ENCODE data around the gene PYGB.
"Not testable (repeated sequence)": the region's sequence is repeated elsewhere in the genome, so short reads cannot be mapped to it uniquely, and the experiment has no call there.

The PYGB gene

GRCh38 chr20:25314497-25315417, 66.9 kb downstream of the PYGB start:
- no peak for DNase-seq (ENCODE audit: low read depth in 2 of 2)

GRCh38 chr20:25315418-25316210, 67.7 kb downstream of the PYGB start:
- no peak for DNase-seq (ENCODE audit: low read depth in 2 of 2)

DNA sequence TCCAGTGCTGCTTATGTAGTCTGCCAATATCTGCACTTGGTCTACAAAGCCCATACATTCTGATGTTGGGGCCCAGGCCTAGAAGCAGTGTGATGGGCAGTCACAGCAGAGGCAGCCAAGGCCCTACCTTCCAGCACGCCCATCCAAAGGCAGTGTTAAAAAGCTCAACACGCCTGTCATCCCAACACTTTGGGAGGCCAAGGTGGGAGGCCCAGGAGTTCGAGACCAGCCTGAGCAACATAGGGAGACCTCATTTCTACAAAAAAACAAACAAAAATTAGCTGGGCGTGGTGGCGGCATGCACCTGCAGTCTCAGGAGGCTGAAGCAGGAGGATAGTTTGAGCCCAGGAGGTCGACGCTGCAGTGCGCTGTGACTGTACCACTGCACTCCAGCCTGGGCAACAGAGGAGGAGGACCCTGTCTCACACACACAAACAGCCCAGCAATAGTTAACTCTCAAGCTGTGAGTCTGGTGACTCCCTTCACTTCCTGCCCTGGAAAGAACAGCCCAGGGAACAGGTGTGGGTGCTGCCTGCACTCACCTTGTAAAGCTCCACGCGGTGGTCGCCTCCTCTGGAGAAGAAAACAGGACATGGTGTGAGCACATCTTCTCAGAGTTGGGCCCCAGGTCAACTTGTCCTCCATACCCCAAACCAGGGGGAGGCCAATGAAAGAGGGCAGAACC, 68.8 kb downstream of the PYGB start:
- DNase-seq (ENCODE audit: low read depth in 2 of 2): no peak

DNA sequence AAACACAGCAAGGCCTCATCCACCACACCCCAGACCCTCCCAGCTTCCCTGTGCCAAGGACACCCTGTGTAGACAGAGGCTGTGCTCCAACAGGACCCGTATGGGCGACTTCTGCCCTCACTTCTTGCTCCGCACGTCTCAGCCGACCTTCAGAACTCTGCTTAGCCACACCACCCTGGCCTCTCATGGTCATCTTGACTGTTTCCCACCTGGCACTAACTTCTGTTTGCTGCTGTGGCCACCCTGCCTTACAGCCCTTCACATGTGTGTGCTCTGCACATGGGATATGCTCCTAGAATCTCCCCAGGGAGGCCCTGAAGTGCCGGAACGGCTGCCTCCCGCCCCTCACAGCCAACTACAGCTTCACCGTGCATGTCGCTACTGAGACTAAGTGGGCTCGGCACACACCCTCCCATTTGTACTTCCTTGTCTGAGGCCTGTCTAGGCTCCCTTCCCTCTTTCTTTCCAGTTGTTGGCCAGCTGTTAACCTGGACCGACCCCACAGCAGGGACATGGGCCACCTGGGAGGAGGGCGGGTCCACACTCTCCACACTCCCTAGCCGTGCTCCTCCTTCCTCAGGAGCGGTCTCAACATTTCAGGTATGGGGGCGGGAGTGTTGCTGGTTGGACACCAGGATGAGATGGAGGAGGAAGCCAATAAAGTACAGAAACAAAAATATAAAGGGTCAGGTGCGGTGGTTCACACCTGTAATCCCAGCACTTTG, 69.6 kb downstream of the PYGB start:
- no peak for DNase-seq (ENCODE audit: low read depth in 2 of 2)

GRCh38 chr20:25318471-25319240, 70.8 kb downstream of the PYGB start:
- DNase-seq (ENCODE audit: low read depth in 2 of 2): no peak

GRCh38 chr20:25319241-25320034, 71.6 kb downstream of the PYGB start:
- DNase-seq (ENCODE audit: low read depth in 2 of 2): no peak

DNA sequence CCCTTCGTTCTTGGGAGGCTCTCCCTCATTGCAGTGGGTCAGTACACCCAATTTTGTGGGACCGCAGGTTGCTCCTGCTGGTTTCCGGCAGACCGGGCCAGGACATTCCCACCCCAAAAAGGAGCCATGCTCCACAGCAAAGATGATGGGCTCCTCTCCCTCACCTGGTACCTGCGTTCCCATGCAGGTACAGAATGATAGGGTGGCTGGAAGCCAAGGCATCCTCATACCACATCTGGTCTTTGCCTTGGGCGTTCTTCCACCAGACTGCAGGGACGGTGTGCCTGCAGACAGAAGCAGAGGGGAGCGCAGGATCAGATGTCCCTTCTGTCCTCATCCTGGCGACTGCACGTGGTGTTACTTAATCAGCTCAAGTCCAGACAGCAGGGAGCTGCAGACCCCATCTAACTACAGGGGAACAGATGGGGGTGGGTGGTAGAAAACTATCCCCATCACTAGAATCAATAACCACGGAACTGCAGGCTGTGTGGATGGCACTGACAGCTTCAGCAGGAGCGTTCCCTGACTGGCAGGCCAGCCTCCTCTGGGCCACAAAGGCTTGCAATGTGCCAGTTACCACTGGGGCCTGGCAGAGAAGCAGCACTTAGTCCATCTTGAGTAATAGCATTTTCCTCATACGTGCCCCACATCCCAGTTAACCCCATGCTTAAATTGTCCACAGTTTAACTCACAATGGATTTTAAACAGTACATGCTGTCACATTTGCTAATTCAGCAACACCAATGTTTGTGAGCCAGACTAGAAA, 72.3 kb downstream of the PYGB start:
- DNase-seq (ENCODE audit: low read depth in 2 of 2): no peak

DNA sequence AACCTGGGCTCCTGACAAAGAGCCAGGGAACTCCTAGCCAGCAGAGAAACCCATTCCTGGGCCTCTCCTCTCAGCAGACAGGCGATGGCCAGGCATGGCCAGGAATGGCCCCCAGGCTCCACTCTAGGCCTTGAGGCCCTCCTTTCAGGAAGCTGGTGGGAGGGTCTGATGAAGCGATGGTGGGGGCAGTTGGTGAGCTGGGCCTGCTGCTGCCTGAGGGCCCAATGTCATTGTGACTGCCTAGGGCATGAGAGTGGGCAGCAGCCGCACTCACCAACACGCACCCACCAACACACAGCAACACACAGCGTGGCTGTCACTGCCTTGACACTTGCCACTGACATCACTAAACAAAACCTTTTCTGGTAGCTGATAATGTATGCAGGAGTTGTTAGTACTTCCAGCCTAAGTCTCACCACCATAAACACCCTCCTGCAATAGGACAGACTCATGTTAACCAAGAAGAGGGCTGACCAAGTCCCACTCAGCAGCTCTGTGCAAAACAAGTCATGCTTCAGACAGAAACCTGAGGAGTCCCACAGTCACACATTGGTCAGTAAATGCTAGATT, 73.5 kb downstream of the PYGB start:
- DNase-seq (ENCODE audit: low read depth in 2 of 2): no peak

DNA sequence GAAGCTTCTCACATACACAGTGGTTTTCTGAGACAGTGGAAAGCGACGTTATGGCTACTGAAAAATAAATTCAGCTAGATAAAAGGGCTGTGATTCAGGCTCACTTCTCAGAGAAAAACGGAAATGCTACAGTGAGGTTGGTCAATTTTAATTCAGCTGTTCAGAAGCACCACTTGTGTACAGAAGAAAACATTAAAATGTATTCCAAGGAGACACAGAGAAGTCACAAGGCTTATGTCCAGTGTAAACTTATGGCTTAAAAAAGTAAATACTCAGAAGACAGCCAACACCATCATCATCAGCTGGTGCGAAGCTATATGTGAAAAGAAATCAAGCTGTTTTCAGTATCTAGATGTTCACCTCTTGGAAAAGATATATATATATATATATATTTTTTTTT, 74.1 kb downstream of the PYGB start:
- no peak for DNase-seq (ENCODE audit: low read depth in 2 of 2)

DNA sequence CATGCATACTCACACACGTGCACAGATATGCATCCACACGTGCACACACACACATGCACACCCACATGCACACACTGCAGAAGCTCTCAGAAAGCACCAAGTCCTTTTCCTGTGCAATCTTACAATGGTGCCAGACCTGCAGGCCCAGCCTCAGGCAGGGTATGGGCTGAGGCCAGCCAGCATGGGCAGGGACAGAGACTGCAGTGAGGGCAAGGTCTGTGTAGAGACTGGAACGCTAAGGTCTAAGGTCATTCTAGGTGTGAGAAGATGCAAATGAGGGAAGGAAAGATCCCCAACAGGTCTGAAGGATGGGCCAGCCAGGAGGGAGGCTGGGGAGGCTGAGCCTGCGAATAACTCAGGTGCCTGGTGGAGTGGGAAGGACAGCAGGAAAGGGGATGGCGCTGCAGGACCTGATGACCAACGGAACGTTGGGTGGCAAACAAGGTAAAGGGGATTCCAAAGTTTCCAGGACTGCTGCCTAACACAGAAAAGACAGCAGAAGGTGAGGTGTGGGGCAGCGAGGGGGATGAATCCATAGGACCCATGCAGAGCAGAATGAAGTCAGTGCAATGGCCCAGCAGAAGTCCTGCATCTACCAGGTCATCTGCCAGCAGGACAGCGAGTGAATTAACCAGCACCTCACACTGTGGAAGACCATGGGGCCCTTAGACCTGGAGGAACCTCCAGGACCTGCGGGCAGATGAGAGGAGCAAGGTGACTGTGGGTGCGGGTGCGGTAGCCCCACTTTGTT, 75.8 kb downstream of the PYGB start:
- DNase-seq (ENCODE audit: low read depth in 2 of 2): no peak

GRCh38 chr20:25324412-25324811, 76.5 kb downstream of the PYGB start:
- DNase-seq (ENCODE audit: low read depth in 2 of 2): no peak

GRCh38 chr20:25325073-25325472, 77.2 kb downstream of the PYGB start:
- no peak for DNase-seq (ENCODE audit: low read depth in 2 of 2)

DNA sequence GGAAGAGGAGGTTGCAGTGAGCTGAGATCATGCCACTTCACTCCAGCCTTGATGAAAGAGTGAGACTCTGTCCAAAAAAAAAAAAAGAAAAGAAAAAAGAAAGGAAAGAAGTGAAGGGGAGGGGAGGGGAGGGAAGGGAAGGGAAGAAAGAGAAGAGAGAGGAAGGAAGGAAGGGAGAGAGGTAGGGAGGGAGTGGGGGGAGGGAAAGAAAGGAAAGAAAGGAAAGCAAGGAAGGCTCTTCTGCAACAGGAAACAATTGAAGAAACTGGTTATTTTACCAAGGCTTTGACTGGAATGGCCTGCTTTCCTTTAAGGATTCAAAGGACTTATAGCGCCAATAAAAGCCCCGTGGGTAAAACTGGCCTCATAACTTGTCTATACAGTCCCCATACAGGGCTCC, 78.1 kb downstream of the PYGB start:
- no peak for DNase-seq (ENCODE audit: low read depth in 2 of 2)

- no peak for DNase-seq (ENCODE audit: low read depth in 2 of 2)
Measured at GRCh38 chr20:25327521-25328235, 79.8 kb downstream of the PYGB start.

DNA sequence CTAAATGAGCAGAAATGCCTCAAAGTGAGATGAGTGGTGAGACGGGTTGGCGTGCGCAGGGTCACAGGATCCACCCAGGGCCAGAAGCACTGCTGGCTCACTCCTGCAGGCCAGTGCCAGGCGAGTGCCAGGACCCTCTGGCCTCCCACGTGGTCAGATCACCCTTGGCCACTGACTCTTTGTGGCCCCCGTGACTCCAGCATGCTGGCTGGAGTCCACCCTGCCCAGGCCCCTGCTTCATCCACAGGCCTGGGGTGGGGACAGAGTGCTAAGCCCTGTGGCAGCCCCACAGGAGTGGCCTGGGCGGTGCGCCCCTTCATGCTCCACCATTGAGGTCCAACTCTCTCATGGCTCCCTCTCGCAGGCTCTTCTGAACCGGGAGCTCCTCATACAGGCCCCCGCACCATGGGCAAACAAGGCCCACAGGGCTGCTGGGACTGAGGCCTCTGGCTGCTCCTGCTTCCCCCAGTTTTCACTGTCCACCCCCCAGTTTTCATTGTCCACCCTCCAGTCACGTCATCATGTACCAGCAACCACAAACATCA, 81.1 kb downstream of the PYGB start:
- no peak for DNase-seq (ENCODE audit: low read depth in 2 of 2)

- DNase-seq (ENCODE audit: low read depth in 2 of 2): not testable (repeated sequence)
Measured at GRCh38 chr20:25334972-25335371, 87.1 kb downstream of the PYGB start.

Data from stimulated activated CD4-positive, alpha-beta T cell treated with anti-CD3 and anti-CD28 coated beads, Interleukin-12 subunit alpha, Interleukin-12 subunit beta, amount 100 ng/mL, for 24 hours (primary cell).